Measurements from ENCODE around the gene CTXND1. TPM values are rescaled to one million over a fixed set of nuclear protein-coding genes. Genes with fewer than 3 reads are reported as not detected.

CTXND1 gene
- total RNA-seq, 1 donor from 2014 or later, result 0.49 TPM

DNA sequence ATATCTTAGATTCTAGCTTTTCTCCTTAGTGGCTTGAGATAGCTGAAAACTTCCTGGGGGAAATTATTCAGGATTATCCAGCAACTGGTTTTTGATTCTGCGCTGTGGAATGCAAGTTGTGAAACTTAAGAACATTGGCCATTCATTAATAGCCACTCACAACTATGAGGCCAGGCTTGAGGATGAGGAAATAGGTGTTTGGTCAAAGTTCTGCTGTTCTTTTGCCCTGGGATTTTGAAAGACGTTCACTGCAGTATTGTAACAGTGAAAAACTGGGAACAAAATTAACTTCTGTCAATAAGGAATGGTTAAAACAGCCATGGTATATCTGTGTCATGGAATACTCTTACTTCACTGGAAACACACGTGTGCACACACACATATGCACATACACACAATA, 44.1 kb downstream of the CTXND1 start:
- Histone ChIP-seq H3K27me3 (no peaks in the 10 kb centered on the region), H3K4me3 (no peak overlapping the region), H3K4me1 (no peaks in the 10 kb centered on the region), H3K36me3 (no peaks in the 10 kb centered on the region), H3K9me3 (no peaks in the 10 kb centered on the region), H3K27ac (no peak overlapping the region)
- peak in 1 of 2 donors; percentile 6 for DNase-seq (ENCODE audit: extremely low spot score in 2 of 2)
- TF ChIP-seq, protein P1, sequence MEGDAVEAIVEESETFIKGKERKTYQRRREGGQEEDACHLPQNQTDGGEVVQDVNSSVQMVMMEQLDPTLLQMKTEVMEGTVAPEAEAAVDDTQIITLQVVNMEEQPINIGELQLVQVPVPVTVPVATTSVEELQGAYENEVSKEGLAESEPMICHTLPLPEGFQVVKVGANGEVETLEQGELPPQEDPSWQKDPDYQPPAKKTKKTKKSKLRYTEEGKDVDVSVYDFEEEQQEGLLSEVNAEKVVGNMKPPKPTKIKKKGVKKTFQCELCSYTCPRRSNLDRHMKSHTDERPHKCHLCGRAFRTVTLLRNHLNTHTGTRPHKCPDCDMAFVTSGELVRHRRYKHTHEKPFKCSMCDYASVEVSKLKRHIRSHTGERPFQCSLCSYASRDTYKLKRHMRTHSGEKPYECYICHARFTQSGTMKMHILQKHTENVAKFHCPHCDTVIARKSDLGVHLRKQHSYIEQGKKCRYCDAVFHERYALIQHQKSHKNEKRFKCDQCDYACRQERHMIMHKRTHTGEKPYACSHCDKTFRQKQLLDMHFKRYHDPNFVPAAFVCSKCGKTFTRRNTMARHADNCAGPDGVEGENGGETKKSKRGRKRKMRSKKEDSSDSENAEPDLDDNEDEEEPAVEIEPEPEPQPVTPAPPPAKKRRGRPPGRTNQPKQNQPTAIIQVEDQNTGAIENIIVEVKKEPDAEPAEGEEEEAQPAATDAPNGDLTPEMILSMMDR (IDR thresholded peaks at IDR 0.05), result no peak
- TF ChIP-seq POLR2A (IDR thresholded peaks at IDR 0.05), result no peak
- no peak for TF ChIP-seq POLR2AphosphoS5 (IDR thresholded peaks at IDR 0.05; ENCODE audit: insufficient read depth in 1 of 2, low read depth in 1 of 2)
- intact Hi-C loops (cut with DNase I), result no loop called here

- Histone ChIP-seq H3K27ac (no peak overlapping the region), H3K36me3 (no peaks in the 10 kb centered on the region), H3K9me3 (no peaks in the 10 kb centered on the region), H3K4me1 (no peaks in the 10 kb centered on the region), H3K4me3 (no peak overlapping the region), H3K27me3 (no peaks in the 10 kb centered on the region)
- no peak for DNase-seq (ENCODE audit: extremely low spot score in 2 of 2)
- intact Hi-C loops (cut with DNase I), result no loop called here
- TF ChIP-seq POLR2AphosphoS5 (IDR thresholded peaks at IDR 0.05; ENCODE audit: insufficient read depth in 1 of 2, low read depth in 1 of 2), result no peak
- TF ChIP-seq POLR2A (IDR thresholded peaks at IDR 0.05), result no peak
- TF ChIP-seq, protein P1 (IDR thresholded peaks at IDR 0.05), result no peak
Measured at GRCh38 chr15:80204231-80204630, 47.8 kb downstream of the CTXND1 start.

- Histone ChIP-seq H3K4me1 (no peaks in the 10 kb centered on the region), H3K27ac (no peak overlapping the region), H3K27me3 (no peaks in the 10 kb centered on the region), H3K4me3 (no peak overlapping the region), H3K9me3 (no peaks in the 10 kb centered on the region), H3K36me3 (no peaks in the 10 kb centered on the region)
- intact Hi-C loops (cut with DNase I), result no loop called here
- peak; percentile 62 to 92 for DNase-seq (ENCODE audit: extremely low spot score in 2 of 2)
- TF ChIP-seq POLR2A (IDR thresholded peaks at IDR 0.05) (no peak), POLR2AphosphoS5 (IDR thresholded peaks at IDR 0.05; ENCODE audit: insufficient read depth in 1 of 2, low read depth in 1 of 2) (no peak)
- TF ChIP-seq, protein P1 (IDR thresholded peaks at IDR 0.05), result no peak
Measured at GRCh38 chr15:80203361-80203885, 48.6 kb downstream of the CTXND1 start.

- DNase-seq (ENCODE audit: extremely low spot score in 2 of 2), result peak; percentile 72 to 85
- intact Hi-C loops (cut with DNase I), result no loop called here
- no peaks in the 10 kb centered on the region for H3K9me3 ChIP-seq
- no peak overlapping the region for H3K4me3 ChIP-seq
- no peaks in the 10 kb centered on the region for H3K36me3 ChIP-seq
- H3K27ac ChIP-seq, result no peak overlapping the region
- no peak for TF ChIP-seq POLR2A (IDR thresholded peaks at IDR 0.05)
- TF ChIP-seq, protein P1 (IDR thresholded peaks at IDR 0.05), result no peak
- TF ChIP-seq POLR2AphosphoS5 (IDR thresholded peaks at IDR 0.05; ENCODE audit: insufficient read depth in 1 of 2, low read depth in 1 of 2), result peak in 1 of 2 donors; percentile 84
- no peaks in the 10 kb centered on the region for H3K4me1 ChIP-seq
- H3K27me3 ChIP-seq, result no peaks in the 10 kb centered on the region
Measured at GRCh38 chr15:80202641-80203360, 49.2 kb downstream of the CTXND1 start.

- Histone ChIP-seq H3K4me3 (no peak overlapping the region), H3K4me1 (no peaks in the 10 kb centered on the region), H3K27ac (no peak overlapping the region), H3K27me3 (no peaks in the 10 kb centered on the region), H3K36me3 (no peaks in the 10 kb centered on the region), H3K9me3 (no peaks in the 10 kb centered on the region)
- TF ChIP-seq POLR2A (IDR thresholded peaks at IDR 0.05), result no peak
- TF ChIP-seq, protein P1 (IDR thresholded peaks at IDR 0.05), result no peak
- TF ChIP-seq POLR2AphosphoS5 (IDR thresholded peaks at IDR 0.05; ENCODE audit: insufficient read depth in 1 of 2, low read depth in 1 of 2), result no peak
- intact Hi-C loops (cut with DNase I), result no loop called here
- peak; percentile 49 to 56 for DNase-seq (ENCODE audit: extremely low spot score in 2 of 2)
Measured at GRCh38 chr15:80202016-80202315, 50.0 kb downstream of the CTXND1 start.
